ENCODE data around the gene BTBD2. TPM values are rescaled to one million over a fixed set of nuclear protein-coding genes. Genes with fewer than 3 reads are reported as not detected.
A peak's percentile ranks its signal among the peaks of the same experiment; 100 is the strongest.

BTBD2 gene
- total RNA-seq, 1 donor from 2014 or later, result 62.0 TPM

DNA sequence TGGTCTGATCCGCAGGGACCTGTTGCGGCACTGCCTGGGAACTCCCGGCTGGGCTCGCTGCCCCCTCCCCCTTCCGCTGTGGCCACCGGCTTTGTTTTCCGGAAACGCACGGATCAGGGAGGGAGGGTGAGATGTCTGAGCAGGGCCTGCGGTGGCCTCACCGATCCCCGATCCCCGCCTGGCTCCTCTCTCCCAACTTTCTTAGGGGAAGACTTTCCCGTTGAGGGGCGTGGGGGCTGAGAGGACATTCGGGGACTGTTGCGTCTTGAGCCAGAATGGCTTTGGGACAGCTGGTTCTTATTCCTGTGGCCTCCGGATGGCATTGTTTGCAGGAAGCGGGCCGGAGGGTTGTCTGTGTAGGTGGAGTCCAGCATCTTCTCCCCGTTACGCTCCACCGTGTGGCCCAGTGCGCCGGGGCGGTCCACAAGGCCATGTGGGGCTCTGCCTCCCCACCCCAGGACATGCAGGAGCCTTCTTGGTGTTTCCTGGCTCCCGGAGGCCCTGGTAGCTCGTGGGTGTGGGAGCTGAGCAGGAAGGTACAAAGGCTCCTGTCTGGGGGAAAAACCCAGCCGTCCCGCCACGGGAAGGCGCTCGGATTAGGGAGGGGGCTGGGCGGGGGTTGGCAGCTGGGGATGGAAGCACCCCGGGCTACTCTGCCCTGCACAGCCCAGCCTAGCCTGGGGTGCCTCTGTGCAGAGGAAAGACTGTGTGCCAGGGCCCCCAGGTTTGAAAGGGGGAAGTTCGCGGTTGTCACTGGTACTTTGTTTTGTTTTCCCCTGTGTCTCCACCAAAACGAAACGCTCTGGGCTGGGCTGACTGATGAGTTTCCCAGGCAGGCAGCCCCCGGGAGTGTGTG, 73.2 kb downstream of the BTBD2 start:
- TF ChIP-seq, protein P1, sequence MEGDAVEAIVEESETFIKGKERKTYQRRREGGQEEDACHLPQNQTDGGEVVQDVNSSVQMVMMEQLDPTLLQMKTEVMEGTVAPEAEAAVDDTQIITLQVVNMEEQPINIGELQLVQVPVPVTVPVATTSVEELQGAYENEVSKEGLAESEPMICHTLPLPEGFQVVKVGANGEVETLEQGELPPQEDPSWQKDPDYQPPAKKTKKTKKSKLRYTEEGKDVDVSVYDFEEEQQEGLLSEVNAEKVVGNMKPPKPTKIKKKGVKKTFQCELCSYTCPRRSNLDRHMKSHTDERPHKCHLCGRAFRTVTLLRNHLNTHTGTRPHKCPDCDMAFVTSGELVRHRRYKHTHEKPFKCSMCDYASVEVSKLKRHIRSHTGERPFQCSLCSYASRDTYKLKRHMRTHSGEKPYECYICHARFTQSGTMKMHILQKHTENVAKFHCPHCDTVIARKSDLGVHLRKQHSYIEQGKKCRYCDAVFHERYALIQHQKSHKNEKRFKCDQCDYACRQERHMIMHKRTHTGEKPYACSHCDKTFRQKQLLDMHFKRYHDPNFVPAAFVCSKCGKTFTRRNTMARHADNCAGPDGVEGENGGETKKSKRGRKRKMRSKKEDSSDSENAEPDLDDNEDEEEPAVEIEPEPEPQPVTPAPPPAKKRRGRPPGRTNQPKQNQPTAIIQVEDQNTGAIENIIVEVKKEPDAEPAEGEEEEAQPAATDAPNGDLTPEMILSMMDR (IDR thresholded peaks at IDR 0.05), result no peak
- intact Hi-C loops (cut with DNase I), result no loop called here

DNA sequence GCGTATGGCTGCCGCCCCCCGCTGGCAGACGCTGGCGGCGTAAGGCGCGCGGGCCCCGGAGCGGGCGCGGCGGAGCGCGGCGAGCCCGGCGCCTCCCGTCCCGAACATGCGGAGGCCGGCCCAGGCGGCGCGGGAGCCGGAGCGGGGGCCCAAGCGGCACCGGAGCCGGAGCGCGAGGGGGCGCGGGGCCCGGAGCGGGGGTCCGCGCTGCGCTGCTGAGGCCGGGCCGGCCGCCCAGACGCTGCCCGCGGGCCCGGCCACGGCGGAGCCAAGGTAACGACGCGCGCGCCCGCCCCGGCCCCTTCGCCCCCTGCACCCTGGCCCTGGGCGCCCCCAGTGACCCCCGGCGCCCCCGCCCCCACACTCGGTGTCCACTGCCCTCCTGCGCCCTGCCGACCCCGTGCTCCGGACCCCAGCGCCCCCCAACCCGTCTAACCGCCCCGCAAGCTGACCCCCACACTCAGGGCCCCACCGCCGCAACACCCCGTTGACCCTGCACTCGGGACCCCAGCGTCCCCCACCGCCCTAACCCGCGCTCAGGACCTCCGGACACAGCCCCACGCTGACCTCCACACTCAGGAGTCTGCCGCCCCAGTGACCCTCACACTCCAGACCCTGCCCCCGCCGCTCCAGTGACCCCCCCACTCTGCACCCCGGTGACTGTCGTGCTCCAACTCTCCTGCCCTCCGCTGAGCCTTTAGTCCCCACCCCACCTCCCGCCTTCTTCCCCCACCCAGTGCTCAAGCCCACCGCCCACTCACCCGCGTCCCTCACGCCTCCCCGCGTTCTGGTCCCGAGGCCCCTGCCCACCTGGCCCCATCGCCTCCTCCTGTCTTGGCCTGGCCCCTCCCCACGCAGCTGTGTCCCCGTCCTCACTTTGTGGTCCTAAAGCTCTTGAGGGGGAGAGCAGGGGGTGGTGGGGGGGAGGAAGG, 74.1 kb downstream of the BTBD2 start, which contains the start of gene CSNK1G2:
Gene CSNK1G2 (plus strand): TSS at position 27 of the 932 bp plus-strand sequence. CDS start 28,601 bp downstream, outside the sequence.
- H3K27me3 ChIP-seq (ENCODE audit: low read depth), result no peaks in the 10 kb centered on the region
- DNase-seq (peak; percentile 64), ATAC-seq (peak in 1 of 2 donors; percentile 2)
- intact Hi-C loops (cut with DNase I), result no loop called here
- TF ChIP-seq, protein P1 (IDR thresholded peaks at IDR 0.05), result no peak
- H3K4me3 ChIP-seq, result peak within 1 kb of the TSS; percentile 70
- H3K36me3 ChIP-seq, result no peaks in the 10 kb centered on the region
- H3K9me3 ChIP-seq, result no peaks in the 10 kb centered on the region
- H3K27ac ChIP-seq, result peak within 1 kb of the TSS; percentile 99
- H3K4me1 ChIP-seq, result peaks cover 43% of the 10 kb centered on the region

More for the DNA sequence above, 73.2 kb downstream of the BTBD2 start:
- peak overlapping the region; percentile 86 for H3K27ac ChIP-seq
- H3K9me3 ChIP-seq, result no peaks in the 10 kb centered on the region
- peak overlapping the region; percentile 66 for H3K4me3 ChIP-seq
- peak; percentile 67 to 69 for ATAC-seq
- H3K36me3 ChIP-seq, result no peaks in the 10 kb centered on the region
- peak; percentile 87 for DNase-seq
- peaks cover 43% of the 10 kb centered on the region for H3K4me1 ChIP-seq
- no peaks in the 10 kb centered on the region for H3K27me3 ChIP-seq (ENCODE audit: low read depth)

DNA sequence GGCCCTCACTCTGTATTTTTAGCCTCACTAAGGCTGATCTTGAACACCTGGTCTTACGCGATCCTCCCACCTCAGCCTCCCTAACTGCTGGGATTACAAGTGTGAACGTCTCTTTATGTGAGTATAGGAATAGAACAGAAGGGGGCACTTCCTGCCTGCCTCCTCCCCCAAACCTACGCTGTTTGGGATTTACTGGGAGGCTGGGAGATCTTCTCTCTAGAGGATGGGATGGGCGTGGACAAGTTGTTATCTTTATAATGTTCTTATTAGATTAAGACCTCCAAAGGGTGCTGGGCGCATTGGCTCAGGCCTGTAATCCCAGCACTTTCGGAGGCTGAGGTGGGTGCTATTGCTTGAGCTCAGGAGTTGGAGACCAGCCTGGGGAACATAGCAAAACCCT, 77.4 kb downstream of the BTBD2 start:
- no peak for DNase-seq
- Histone ChIP-seq H3K27me3 (ENCODE audit: low read depth) (no peaks in the 10 kb centered on the region), H3K27ac (no peak overlapping the region), H3K4me3 (no peak overlapping the region), H3K36me3 (no peaks in the 10 kb centered on the region), H3K4me1 (peaks cover 19% of the 10 kb centered on the region), H3K9me3 (no peaks in the 10 kb centered on the region)
- TF ChIP-seq, protein P1 (IDR thresholded peaks at IDR 0.05), result no peak
- intact Hi-C loops (cut with DNase I), result no loop called here
- no peak for ATAC-seq

GRCh38 chr19:1936916-1937610, 78.5 kb downstream of the BTBD2 start:
- no peak overlapping the region for H3K4me3 ChIP-seq
- H3K27ac ChIP-seq, result no peak overlapping the region
- TF ChIP-seq, protein P1 (IDR thresholded peaks at IDR 0.05), result no peak
- no peak for DNase-seq
- H3K9me3 ChIP-seq, result no peaks in the 10 kb centered on the region
- peaks cover 10% of the 10 kb centered on the region for H3K4me1 ChIP-seq
- H3K27me3 ChIP-seq (ENCODE audit: low read depth), result no peaks in the 10 kb centered on the region
- intact Hi-C loops (cut with DNase I), result no loop called here
- H3K36me3 ChIP-seq, result no peaks in the 10 kb centered on the region
- no peak for ATAC-seq

- Histone ChIP-seq H3K4me1 (peaks cover 10% of the 10 kb centered on the region), H3K9me3 (no peaks in the 10 kb centered on the region), H3K4me3 (no peak overlapping the region), H3K27ac (no peak overlapping the region), H3K36me3 (no peaks in the 10 kb centered on the region), H3K27me3 (ENCODE audit: low read depth) (no peaks in the 10 kb centered on the region)
- TF ChIP-seq, protein P1 (IDR thresholded peaks at IDR 0.05), result no peak
- intact Hi-C loops (cut with DNase I), result no loop called here
- DNase-seq, result no peak
- no peak for ATAC-seq
Measured at GRCh38 chr19:1936430-1936829, 79.1 kb downstream of the BTBD2 start.
